Right cardiac atrium (tissue), 5 donors: ENCODE data around the gene TMBIM6. TPM values are rescaled to one million over a fixed set of nuclear protein-coding genes. Genes with fewer than 3 reads are reported as not detected.
"Not testable (repeated sequence)": the region's sequence is repeated elsewhere in the genome, so short reads cannot be mapped to it uniquely, and the experiment has no call there.

Experiments
- ATAC-seq, 2 donors: fragments of 200-7000 bp; cut with Tn5 transposase; one replicate each; pipeline versions ENCODE4 v1.8.0 to v1.9.1; 2020; ENCODE audit warnings: moderate library complexity in 2 of 2, mild to moderate bottlenecking in 1 of 2
- DNase-seq, 3 donors: peaks; one replicate each; pipeline ENCODE4 v3.0.0-alpha.2; 2020
- H3K27ac ChIP-seq: one replicate; pipeline ENCODE4 v1.5.1; 2013; ENCODE audit warnings: mild to moderate bottlenecking, low read length, control low read depth, moderate library complexity
- H3K27me3 ChIP-seq: one replicate; pipeline ENCODE4 v1.6.1; 2013; ENCODE audit not compliant: control insufficient read depth, insufficient read depth
- H3K4me1 ChIP-seq: one replicate; pipeline ENCODE4 v1.6.1; 2013; ENCODE audit warnings: low read length; ENCODE audit not compliant: control insufficient read depth, insufficient read depth
- H3K4me3 ChIP-seq: one replicate; pipeline ENCODE4 v1.5.1; 2013; ENCODE audit warnings: low read length, control low read depth
- H3K9me3 ChIP-seq: one replicate; pipeline ENCODE4 v1.6.1; 2013; ENCODE audit warnings: low read length; ENCODE audit not compliant: control insufficient read depth
- WGBS: extraction: QIAGEN DNeasy Blood & Tissue Kit; methylation state at CpG from one replicate; pipeline ENCODE4 v1.1.7; 2013; 5-methylcytosine and 5-hydroxymethylcytosine counted together
- intact Hi-C, 4 donors: fragments of 100-400 bp; cut with DNase I; formaldehyde crosslinking; loops; one replicate each; pipeline versions ENCODE4 v1.11.0 to v1.14.0; 2022 to 2023
- polyA plus RNA-seq: library from polyadenylated mRNA; stranded (reverse); fragments of 200-250 nt; gene quantifications from one replicate; pipeline ENCODE4 v1.2.3, GENCODE V29; 2013
- total RNA-seq, 4 donors: library from RNA; stranded (reverse); fragmentation: NEBNext Ultra II Directional; extraction: Animal tissue kit (Norgen Biotek cat#: 25700); gene quantifications; one replicate each; pipeline ENCODE4 v1.2.1, GENCODE V29; 2021
- donor health status: healthy with polysubstance abuse.
- donor health status: DM: no; HTN: yes; CAD: no.
- donor health status: DM: no; HTN: no; CAD: no.
- donor health status: DM: no; HTN: yes; CAD: no; lungs with severe emphysema.
- donor health status: DM: yes; HTN: yes; CAD: no.

The TMBIM6 gene
- total and polyA plus RNA-seq, 5 donors, result 159 to 254 (median 243) TPM

GRCh38 chr12:49776858-49777257, 35.5 kb downstream of the TMBIM6 start:
- ATAC-seq (no peak), DNase-seq (no peak)
- no peak overlapping the region for H3K4me3 ChIP-seq
- H3K27me3 ChIP-seq, result no peaks in the 10 kb centered on the region
- H3K4me1 ChIP-seq, result no peaks in the 10 kb centered on the region
- no peak overlapping the region for H3K27ac ChIP-seq
- H3K9me3 ChIP-seq, result no peaks in the 10 kb centered on the region
- WGBS, result 76% methylated on average over 5 of the region's 5 CpGs
- intact Hi-C loops, result loop anchor here (2.0 to 10.0 kb wide), 7 partner anchors 55 to 295 kb away; partner anchors contain the start of genes AQP5 (in 1 of the 4), ASIC1 (in 1 of the 4) and BCDIN3D (in 1 of the 4)

DNA sequence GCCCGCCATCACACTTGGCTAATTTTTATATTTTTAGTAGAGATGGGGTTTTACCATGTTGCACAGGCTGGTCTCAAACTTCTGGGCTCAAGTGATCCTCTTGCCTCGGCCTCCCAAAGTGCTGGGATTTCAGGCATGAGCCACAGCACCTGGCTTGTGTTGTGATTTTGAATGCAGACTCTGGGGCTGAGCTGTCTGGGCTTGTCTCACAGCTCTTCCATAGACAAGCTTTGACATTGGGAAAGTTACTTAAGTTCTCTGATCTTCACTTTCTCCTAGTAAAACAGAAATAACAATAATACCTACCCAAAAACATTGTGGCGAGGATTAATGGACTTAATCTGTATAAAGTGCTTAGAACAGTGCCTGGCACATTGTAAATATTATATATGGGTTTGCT, 36.0 kb downstream of the TMBIM6 start:
- Histone ChIP-seq H3K4me3 (no peak overlapping the region), H3K4me1 (no peaks in the 10 kb centered on the region), H3K27ac (no peak overlapping the region), H3K9me3 (no peaks in the 10 kb centered on the region), H3K27me3 (no peaks in the 10 kb centered on the region)
- ATAC-seq (no peak), DNase-seq (no peak)
- intact Hi-C loops, result loop anchor here (2.0 to 10.0 kb wide), 7 partner anchors 55 to 295 kb away; partner anchors contain the start of genes AQP5 (in 1 of the 4), ASIC1 (in 1 of the 4) and BCDIN3D (in 1 of the 4)
- WGBS, result 91% methylated on average over 3 of the region's 3 CpGs

DNA sequence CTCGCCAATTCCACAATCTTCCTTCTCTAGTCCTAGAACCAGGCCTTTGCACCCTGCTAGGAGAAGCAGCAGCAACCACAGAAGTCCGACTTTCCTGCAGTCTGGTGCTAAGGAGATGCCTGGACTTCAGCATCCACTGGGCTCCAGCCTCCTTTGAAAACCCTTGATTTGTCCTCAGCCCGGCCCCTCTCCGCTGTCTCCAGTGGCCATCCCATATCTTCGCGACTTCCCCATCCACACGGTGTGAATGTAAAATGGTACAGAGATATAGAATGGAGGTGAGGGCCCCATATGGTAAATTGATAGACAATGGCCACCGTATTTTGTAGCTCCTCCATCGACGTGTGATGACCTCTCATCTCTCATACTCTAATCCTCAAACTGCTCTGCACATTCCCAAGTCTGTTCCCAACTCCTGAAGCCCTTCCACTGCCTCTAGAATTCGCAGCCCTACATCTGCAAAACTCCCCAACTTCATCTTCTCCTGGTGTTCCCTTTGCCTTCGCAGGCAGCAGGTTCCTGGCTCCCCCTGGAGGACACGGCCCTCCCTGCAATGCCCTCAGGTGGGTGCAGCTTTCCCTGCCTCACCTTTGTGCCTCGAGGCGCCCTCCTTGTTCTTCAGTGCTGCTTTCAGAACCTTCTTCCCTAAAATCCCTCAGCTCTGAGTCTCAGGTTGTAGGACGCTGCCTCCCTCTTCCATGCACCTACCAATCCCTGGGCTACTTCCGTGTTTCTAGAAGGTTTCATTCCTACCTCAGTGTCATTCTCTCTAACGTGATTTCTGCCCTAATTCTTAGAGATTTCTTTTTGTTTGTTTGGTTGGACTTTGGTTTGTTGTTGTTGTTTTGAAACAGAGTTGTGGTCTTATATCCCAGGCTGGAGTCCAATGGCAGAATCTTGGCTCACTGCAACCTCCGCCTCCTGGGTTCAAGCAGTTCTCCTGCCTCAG, 36.7 kb downstream of the TMBIM6 start:
- intact Hi-C loops, result loop anchor here (2.0 to 10.0 kb wide), 7 partner anchors 54 to 294 kb away; partner anchors contain the start of genes AQP5 (in 1 of the 4), ASIC1 (in 1 of the 4) and BCDIN3D (in 1 of the 4)
- WGBS, result 51% methylated on average over 19 of the region's 19 CpGs
- DNase-seq (peak; percentile 48 to 78 (median 77)), ATAC-seq (peak; percentile 60 to 61)
- no peak overlapping the region for H3K4me3 ChIP-seq
- H3K27me3 ChIP-seq, result no peaks in the 10 kb centered on the region
- no peaks in the 10 kb centered on the region for H3K4me1 ChIP-seq
- no peak overlapping the region for H3K27ac ChIP-seq
- H3K9me3 ChIP-seq, result no peaks in the 10 kb centered on the region

DNA sequence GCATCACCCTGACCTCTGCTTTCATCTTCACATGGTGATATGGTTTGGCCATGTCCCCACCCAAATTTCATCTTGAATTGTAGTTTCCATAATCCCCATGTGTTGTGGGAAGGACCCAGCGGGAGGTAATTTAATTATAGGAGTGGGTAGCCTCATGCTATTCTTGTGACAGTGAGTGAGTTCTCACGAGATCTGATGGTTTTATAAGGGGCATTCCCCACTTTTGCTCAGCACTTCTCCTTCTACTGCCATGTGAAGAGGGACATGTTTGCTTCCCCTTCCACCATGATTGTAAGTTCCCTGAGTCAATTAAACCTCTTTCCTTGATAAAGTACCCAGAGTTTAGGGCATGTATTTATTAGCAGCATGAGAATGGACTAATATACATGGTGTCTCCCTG, 38.2 kb downstream of the TMBIM6 start:
- intact Hi-C loops, result loop anchor here (5.0 to 10.0 kb wide), 6 partner anchors 53 to 293 kb away; partner anchors contain the start of genes AQP5 (in 1 of the 4), ASIC1 (in 1 of the 4) and BCDIN3D (in 1 of the 4)
- Histone ChIP-seq H3K27ac (no peak overlapping the region), H3K27me3 (no peaks in the 10 kb centered on the region), H3K4me1 (peaks cover 7% of the 10 kb centered on the region), H3K4me3 (no peak overlapping the region), H3K9me3 (no peaks in the 10 kb centered on the region)
- no peak for DNase-seq
- no peak for ATAC-seq
- WGBS, result 72% methylated on average over 2 of the region's 2 CpGs

DNA sequence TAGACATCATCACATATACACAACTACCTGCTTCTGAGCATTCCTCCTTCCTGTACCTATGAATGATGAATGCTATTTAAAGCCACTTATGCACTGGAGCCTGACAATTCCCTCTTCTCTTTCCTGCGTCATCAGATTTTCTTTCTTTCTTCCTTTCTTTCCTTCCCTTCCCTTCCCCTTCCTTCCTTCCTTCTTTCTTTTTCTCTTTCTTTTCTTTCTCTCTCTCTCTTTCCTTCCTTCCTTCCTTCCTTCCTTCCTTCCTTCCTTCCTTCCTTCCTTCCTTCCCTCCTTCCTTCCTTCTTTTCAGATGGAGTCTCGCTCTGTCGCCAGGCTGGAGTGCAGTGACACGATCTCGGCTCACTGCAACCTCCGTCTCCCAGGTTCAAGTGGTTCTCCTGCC, 39.6 kb downstream of the TMBIM6 start:
- WGBS, result 91% methylated on average over 6 of the region's 6 CpGs
- intact Hi-C loops, result not testable (repeated sequence)

DNA sequence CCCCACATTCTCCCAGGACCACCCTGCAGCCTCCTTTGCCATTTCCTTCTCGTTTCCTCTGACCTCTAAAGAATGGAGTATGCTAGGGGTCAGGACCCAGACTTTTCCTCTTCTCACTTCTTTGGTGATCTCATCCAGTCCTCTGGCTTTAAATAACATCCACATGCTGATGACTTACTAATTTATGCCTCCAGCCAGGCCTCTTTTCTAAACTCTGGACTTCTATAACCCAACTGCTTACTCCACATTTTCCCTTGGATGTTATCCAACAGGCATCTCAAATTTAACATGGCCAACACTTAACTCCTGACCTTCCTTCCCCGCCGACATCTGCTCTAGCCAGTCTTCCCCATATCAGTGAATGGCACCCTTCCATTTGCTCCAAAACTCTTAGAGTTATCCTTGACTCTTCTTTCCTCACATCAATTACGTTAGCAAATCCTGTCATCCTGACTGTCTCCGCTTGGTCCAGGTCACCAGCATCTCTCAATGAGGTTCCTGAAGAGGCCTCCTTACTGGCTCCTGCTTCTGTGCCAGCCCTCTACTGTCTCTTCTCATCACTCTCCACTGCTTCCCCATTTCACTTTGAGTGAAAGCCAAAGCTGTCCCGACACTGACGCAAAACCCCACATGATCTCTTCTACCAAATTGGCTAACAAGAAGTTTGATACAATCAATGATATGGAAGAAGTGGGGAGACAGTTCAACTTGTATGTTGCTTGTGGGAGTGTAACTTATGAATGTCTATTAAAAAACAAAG, 42.7 kb downstream of the TMBIM6 start:
- DNase-seq, result no peak
- intact Hi-C loops, result no loop called here

More for the DNA sequence above, 39.6 kb downstream of the TMBIM6 start:
- not testable (repeated sequence) for H3K27me3 ChIP-seq, H3K9me3 ChIP-seq, H3K4me1 ChIP-seq, H3K4me3 ChIP-seq, ATAC-seq, H3K27ac ChIP-seq, DNase-seq

GRCh38 chr12:49784756-49785409, 43.5 kb downstream of the TMBIM6 start:
- DNase-seq (no peak), ATAC-seq (peak in 1 of 2 donors; percentile 27)
- H3K4me1 ChIP-seq, result peaks cover 7% of the 10 kb centered on the region
- H3K9me3 ChIP-seq, result no peaks in the 10 kb centered on the region
- no peak overlapping the region for H3K4me3 ChIP-seq
- no peaks in the 10 kb centered on the region for H3K27me3 ChIP-seq
- WGBS, result 84% methylated on average over 4 of the region's 4 CpGs
- intact Hi-C loops, result no loop called here
- no peak overlapping the region for H3K27ac ChIP-seq

More for the DNA sequence above, 42.7 kb downstream of the TMBIM6 start:
- Histone ChIP-seq H3K4me1 (peaks cover 7% of the 10 kb centered on the region), H3K9me3 (no peaks in the 10 kb centered on the region), H3K27ac (no peak overlapping the region), H3K27me3 (no peaks in the 10 kb centered on the region), H3K4me3 (no peak overlapping the region)
- peak; percentile 55 to 79 for ATAC-seq
- WGBS, result 15% methylated on average over 7 of the region's 7 CpGs

DNA sequence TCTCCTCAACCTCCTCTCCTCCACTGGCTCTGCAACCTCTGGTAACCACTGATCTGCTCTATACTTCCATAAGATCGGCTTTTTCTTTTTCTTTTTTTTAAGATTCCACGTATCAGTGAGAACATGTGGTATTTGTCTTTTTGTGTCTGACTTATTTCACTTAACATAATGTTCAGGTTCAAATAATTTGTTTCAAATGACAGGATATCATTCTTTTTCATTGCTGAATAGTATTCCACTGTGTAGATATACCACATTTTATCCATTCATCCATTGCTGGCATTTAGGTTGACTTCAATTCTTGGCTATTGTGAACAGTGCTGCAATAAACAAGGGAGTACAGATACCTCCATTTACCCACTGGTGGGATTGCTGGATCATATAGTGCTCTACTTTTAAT, 46.3 kb downstream of the TMBIM6 start:
- Histone ChIP-seq H3K4me3 (no peak overlapping the region), H3K27ac (no peak overlapping the region), H3K27me3 (no peaks in the 10 kb centered on the region), H3K4me1 (peaks cover 7% of the 10 kb centered on the region), H3K9me3 (no peaks in the 10 kb centered on the region)
- ATAC-seq (no peak), DNase-seq (no peak)
- WGBS, result 97% methylated on average over 2 of the region's 2 CpGs
- intact Hi-C loops, result no loop called here

- no peaks in the 10 kb centered on the region for H3K9me3 ChIP-seq
- H3K4me3 ChIP-seq, result no peak overlapping the region
- DNase-seq, result no peak
- no peaks in the 10 kb centered on the region for H3K27me3 ChIP-seq
- WGBS, result 73% methylated on average over 3 of the region's 3 CpGs
- H3K27ac ChIP-seq, result no peak overlapping the region
- intact Hi-C loops, result no loop called here
- no peaks in the 10 kb centered on the region for H3K4me1 ChIP-seq
- no peak for ATAC-seq
These were observed 48.6 kb downstream of the TMBIM6 start for GRCh38 chr12:49789992-49790391.

GRCh38 chr12:49790741-49791555, 49.6 kb downstream of the TMBIM6 start:
- 82% methylated on average over 22 of the region's 22 CpGs for WGBS
- intact Hi-C loops, result no loop called here
- H3K9me3 ChIP-seq, result no peaks in the 10 kb centered on the region
- ATAC-seq (no peak), DNase-seq (no peak)
- no peaks in the 10 kb centered on the region for H3K4me1 ChIP-seq
- no peaks in the 10 kb centered on the region for H3K27me3 ChIP-seq
- H3K4me3 ChIP-seq, result no peak overlapping the region
- no peak overlapping the region for H3K27ac ChIP-seq
